ENCODE data around the gene PLOD1.
"Not testable (repeated sequence)": the region's sequence is repeated elsewhere in the genome, so short reads cannot be mapped to it uniquely, and the experiment has no call there.

Gene PLOD1

GRCh38 chr1:11912000-11912399 is 22.5 kb upstream of the PLOD1 start:
- in situ Hi-C loops (cut with MboI; ENCODE audit: low sequenced_read_pairs): no loop called here

- in situ Hi-C loops (cut with MboI; ENCODE audit: low sequenced_read_pairs): not testable (repeated sequence)
These were observed 21.9 kb upstream of the PLOD1 start for GRCh38 chr1:11912482-11913216.

- in situ Hi-C loops (cut with MboI; ENCODE audit: low sequenced_read_pairs): no loop called here
These were observed 21.2 kb upstream of the PLOD1 start for GRCh38 chr1:11913291-11913690.

- in situ Hi-C loops (cut with MboI; ENCODE audit: low sequenced_read_pairs): no loop called here
These were observed 20.5 kb upstream of the PLOD1 start for GRCh38 chr1:11914024-11914423.

- in situ Hi-C loops (cut with MboI; ENCODE audit: low sequenced_read_pairs): no loop called here
These were observed 15.6 kb upstream of the PLOD1 start for GRCh38 chr1:11918799-11919519.

- in situ Hi-C loops (cut with MboI; ENCODE audit: low sequenced_read_pairs): no loop called here
These were observed 14.9 kb upstream of the PLOD1 start for GRCh38 chr1:11919621-11920020.

GRCh38 chr1:11920239-11920903 is 14.1 kb upstream of the PLOD1 start:
- in situ Hi-C loops (cut with MboI; ENCODE audit: low sequenced_read_pairs): no loop called here

GRCh38 chr1:11921022-11921421 is 13.5 kb upstream of the PLOD1 start:
- in situ Hi-C loops (cut with MboI; ENCODE audit: low sequenced_read_pairs): no loop called here

- in situ Hi-C loops (cut with MboI; ENCODE audit: low sequenced_read_pairs): no loop called here
These were observed 11.3 kb upstream of the PLOD1 start for GRCh38 chr1:11923069-11923826.

GRCh38 chr1:11923827-11924113 is 10.7 kb upstream of the PLOD1 start:
- in situ Hi-C loops (cut with MboI; ENCODE audit: low sequenced_read_pairs): no loop called here

GRCh38 chr1:11924334-11925195 is 10.0 kb upstream of the PLOD1 start:
- in situ Hi-C loops (cut with MboI; ENCODE audit: low sequenced_read_pairs): no loop called here

- in situ Hi-C loops (cut with MboI; ENCODE audit: low sequenced_read_pairs): not testable (repeated sequence)
These were observed 9.2 kb upstream of the PLOD1 start for GRCh38 chr1:11925196-11925937.

GRCh38 chr1:11925938-11926292 is 8.6 kb upstream of the PLOD1 start:
- in situ Hi-C loops (cut with MboI; ENCODE audit: low sequenced_read_pairs): no loop called here

- in situ Hi-C loops (cut with MboI; ENCODE audit: low sequenced_read_pairs): no loop called here
These were observed 6.5 kb upstream of the PLOD1 start for GRCh38 chr1:11927866-11928592.

GRCh38 chr1:11929849-11930248 is 4.7 kb upstream of the PLOD1 start:
- in situ Hi-C loops (cut with MboI; ENCODE audit: low sequenced_read_pairs): no loop called here

- in situ Hi-C loops (cut with MboI; ENCODE audit: low sequenced_read_pairs): no loop called here
These were observed 3.7 kb upstream of the PLOD1 start for GRCh38 chr1:11930571-11931445.

- in situ Hi-C loops (cut with MboI; ENCODE audit: low sequenced_read_pairs): no loop called here
These were observed 2.7 kb upstream of the PLOD1 start for GRCh38 chr1:11931845-11932244.

- in situ Hi-C loops (cut with MboI; ENCODE audit: low sequenced_read_pairs): no loop called here
These were observed 518 bp downstream of the PLOD1 start for GRCh38 chr1:11935057-11935412.

All from HL-60/S4 (cell line).